Spleen (tissue), 11 donors: ENCODE data around the gene ATL1. TPM values are rescaled to one million over a fixed set of nuclear protein-coding genes. Genes with fewer than 3 reads are reported as not detected.

Source experiments
- DNase-seq: peaks from one replicate; pipeline ENCODE4 v3.0.0-alpha.2; 2020
- H3K27ac ChIP-seq, 8 donors: fragments of 200-600 bp; sonication (generic) in 7 of 8; 1 replicate in 4 of 8; 2 replicates in 4 of 8; pipeline versions ENCODE4 v1.5.0 to v1.8.0; 2016 to 2021; ENCODE audit warnings: inconsistent platforms in 4 of 8, mild to moderate bottlenecking in 4 of 8, moderate library complexity in 1 of 8
- H3K27me3 ChIP-seq, 7 donors: fragments of 200-600 bp; sonication (generic) in 6 of 7; replicated peaks in 1 of 7; 1 replicate in 4 of 7; 2 replicates in 3 of 7; pipeline versions ENCODE4 v1.5.0 to v1.8.0; 2016 to 2021; ENCODE audit warnings: inconsistent platforms in 3 of 7, mild to moderate bottlenecking in 1 of 7
- H3K36me3 ChIP-seq, 6 donors: fragments of 200-600 bp; sonication (generic) in 5 of 6; 1 replicate in 4 of 6; 2 replicates in 2 of 6; pipeline versions ENCODE4 v1.5.0 to v1.8.0; 2016 to 2021; ENCODE audit warnings: inconsistent platforms in 2 of 6
- H3K4me1 ChIP-seq, 6 donors: fragments of 200-600 bp; sonication (generic) in 5 of 6; 1 replicate in 3 of 6; 2 replicates in 3 of 6; pipeline versions ENCODE4 v1.5.0 to v1.8.0; 2016 to 2021; ENCODE audit warnings: inconsistent platforms in 3 of 6
- H3K4me3 ChIP-seq, 8 donors: fragments of 200-600 bp; sonication (generic) in 7 of 8; 1 replicate in 4 of 8; 2 replicates in 4 of 8; pipeline versions ENCODE4 v1.5.0 to v1.8.0; 2016 to 2021; ENCODE audit warnings: inconsistent platforms in 4 of 8, mild to moderate bottlenecking in 4 of 8, moderate library complexity in 2 of 8
- H3K9me3 ChIP-seq, 8 donors: fragments of 200-600 bp; sonication (generic) in 7 of 8; 1 replicate in 4 of 8; 2 replicates in 4 of 8; pipeline versions ENCODE4 v1.5.0 to v1.8.0; 2016 to 2021; ENCODE audit warnings: inconsistent platforms in 4 of 8
- POLR2A ChIP-seq, 3 donors: fragments of 450-650 bp; IDR thresholded peaks; one replicate each; pipeline ENCODE4 v1.5.1; 2017; ENCODE audit warnings: antibody characterized with exemption in 3 of 3, mild to moderate bottlenecking in 1 of 3
- POLR2AphosphoS5 ChIP-seq, 3 donors: sonication (generic); formaldehyde crosslinking; IDR thresholded peaks; one replicate each; pipeline ENCODE4 v1.5.1; 2017; ENCODE audit warnings: antibody characterized with exemption in 3 of 3
- WGBS, 5 donors: extraction: QIAGEN DNeasy Blood & Tissue Kit in 3 of 5; methylation state at CpG; one replicate each; pipeline versions ENCODE4 v1.1.5 to v1.1.7; 2013 to 2018; 5-methylcytosine and 5-hydroxymethylcytosine counted together
- intact Hi-C: fragments of 100-400 bp; cut with DNase I; formaldehyde crosslinking; loops from one replicate; pipeline ENCODE4 v1.15.0; 2023; ENCODE audit warnings: low total_unique reads
- polyA plus RNA-seq, 3 donors: library from polyadenylated mRNA; stranded (reverse); fragments of 200-250 nt; gene quantifications; one replicate each; pipeline ENCODE4 v1.2.1, GENCODE V29; 2013
- total RNA-seq, 7 donors: library from RNA; depleted of rRNA in 3 of 7; stranded (reverse); fragments of >200 nt in 3 of 7; fragmentation: NEBNext Ultra II Directional in 4 of 7; extraction: Animal tissue kit (Norgen Biotek cat#: 25700) in 4 of 7; gene quantifications; one replicate each; pipeline versions ENCODE4 v1.1.0 to v1.2.1, GENCODE V29; 2016 to 2021
- TF ChIP-seq, protein P1 (sequence below), 11 experiments: fragments of 200-600 bp in 7 of 11; fragments of 450-650 bp in 4 of 11; sonication (generic) in 4 of 11; IDR thresholded peaks in 8 of 11; conservative IDR thresholded peaks in 3 of 11; 1 replicate in 7 of 11; 2 replicates in 4 of 11; pipeline versions ENCODE4 v1.4.0 to v1.8.0; 2016 to 2021; ENCODE audit warnings: antibody characterized with exemption in 11 of 11, inconsistent platforms in 4 of 11, mild to moderate bottlenecking in 1 of 11
- donor health status: healthy with polysubstance abuse.
- donor health status: DM: no; HTN: no; CAD: no; lungs with moderate emphysema.
- donor health status: DM: no; HTN: no; CAD: no.
- donor health status: Bipolar disorder and iron deficiency.
- donor health status: healthy.
- donor health status: DM: no; HTN: no; CAD: no.
- donor health status: DM: yes; HTN: yes; CAD: no.

The ATL1 gene
- total and polyA plus RNA-seq, 10 donors: 0.91 to 3.2 (median 1.5) TPM

DNA sequence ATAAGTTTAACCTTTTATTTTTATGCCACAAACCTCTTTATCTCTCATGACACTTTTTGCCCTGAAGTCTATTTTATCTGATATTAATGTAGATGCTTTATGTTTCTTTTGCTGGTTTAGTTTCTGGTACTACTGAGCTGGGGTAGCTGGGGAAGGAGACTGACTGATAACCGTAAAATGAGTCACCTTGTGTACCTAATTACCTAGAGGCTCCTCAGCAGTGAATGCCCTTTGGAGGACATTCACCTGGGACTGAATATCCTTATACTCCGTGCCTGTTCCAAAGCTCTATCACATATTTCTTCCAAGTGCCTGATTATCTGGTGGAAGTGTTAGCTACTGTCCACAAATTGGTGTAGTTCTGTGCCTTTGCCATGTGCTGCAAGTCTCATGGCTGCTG lies 13.9 kb downstream of the ATL1 start:
- no peak for TF ChIP-seq POLR2AphosphoS5 (IDR thresholded peaks at IDR 0.05)
- TF ChIP-seq, protein P1, sequence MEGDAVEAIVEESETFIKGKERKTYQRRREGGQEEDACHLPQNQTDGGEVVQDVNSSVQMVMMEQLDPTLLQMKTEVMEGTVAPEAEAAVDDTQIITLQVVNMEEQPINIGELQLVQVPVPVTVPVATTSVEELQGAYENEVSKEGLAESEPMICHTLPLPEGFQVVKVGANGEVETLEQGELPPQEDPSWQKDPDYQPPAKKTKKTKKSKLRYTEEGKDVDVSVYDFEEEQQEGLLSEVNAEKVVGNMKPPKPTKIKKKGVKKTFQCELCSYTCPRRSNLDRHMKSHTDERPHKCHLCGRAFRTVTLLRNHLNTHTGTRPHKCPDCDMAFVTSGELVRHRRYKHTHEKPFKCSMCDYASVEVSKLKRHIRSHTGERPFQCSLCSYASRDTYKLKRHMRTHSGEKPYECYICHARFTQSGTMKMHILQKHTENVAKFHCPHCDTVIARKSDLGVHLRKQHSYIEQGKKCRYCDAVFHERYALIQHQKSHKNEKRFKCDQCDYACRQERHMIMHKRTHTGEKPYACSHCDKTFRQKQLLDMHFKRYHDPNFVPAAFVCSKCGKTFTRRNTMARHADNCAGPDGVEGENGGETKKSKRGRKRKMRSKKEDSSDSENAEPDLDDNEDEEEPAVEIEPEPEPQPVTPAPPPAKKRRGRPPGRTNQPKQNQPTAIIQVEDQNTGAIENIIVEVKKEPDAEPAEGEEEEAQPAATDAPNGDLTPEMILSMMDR (IDR thresholded peaks at IDR 0.05 in 8 of 11, conservative IDR thresholded peaks at IDR 0.05 in 3 of 11): no peak
- no peak for TF ChIP-seq POLR2A (IDR thresholded peaks at IDR 0.05)
- Histone ChIP-seq H3K27ac (no peak overlapping the region), H3K4me3 (no peak overlapping the region), H3K4me1 (no peaks in the 10 kb centered on the region), H3K36me3 (no peaks in the 10 kb centered on the region), H3K9me3 (peaks cover 5 to 43% (median 38%) of the 10 kb centered on the region in 8 donors), H3K27me3 (no peaks in the 10 kb centered on the region)
- 87 to 92% (median 91%) methylated on average over 2 of the region's 2 CpGs for WGBS, 5 donors
- no peak for DNase-seq
- intact Hi-C loops: no loop called here

DNA sequence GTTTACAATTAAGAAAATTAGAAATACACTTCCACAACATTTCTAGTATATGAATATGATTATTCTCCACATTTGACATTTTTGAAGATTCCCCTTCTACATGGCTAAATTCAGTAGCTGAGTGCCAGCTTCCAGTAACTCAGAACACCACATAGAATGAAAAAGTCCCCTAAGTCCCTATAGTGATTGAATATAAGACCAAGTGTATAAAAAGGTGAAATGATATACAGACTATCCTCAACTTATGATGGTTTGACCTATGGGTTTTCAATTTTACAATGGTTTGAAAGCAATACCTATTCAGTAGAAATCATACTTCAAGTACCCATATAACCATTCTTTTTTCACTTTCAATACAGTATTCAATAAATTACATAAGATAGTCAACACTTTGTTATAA lies 15.8 kb downstream of the ATL1 start:
- Histone ChIP-seq H3K27ac (no peak overlapping the region), H3K9me3 (peaks cover 0 to 24% (median 19%) of the 10 kb centered on the region in 8 donors), H3K4me1 (no peaks in the 10 kb centered on the region), H3K27me3 (no peaks in the 10 kb centered on the region), H3K4me3 (no peak overlapping the region), H3K36me3 (no peaks in the 10 kb centered on the region)
- intact Hi-C loops: no loop called here
- no peak for DNase-seq
- TF ChIP-seq POLR2A (IDR thresholded peaks at IDR 0.05) (no peak), POLR2AphosphoS5 (IDR thresholded peaks at IDR 0.05) (no peak)
- TF ChIP-seq, protein P1 (IDR thresholded peaks at IDR 0.05 in 8 of 11, conservative IDR thresholded peaks at IDR 0.05 in 3 of 11): no peak

DNA sequence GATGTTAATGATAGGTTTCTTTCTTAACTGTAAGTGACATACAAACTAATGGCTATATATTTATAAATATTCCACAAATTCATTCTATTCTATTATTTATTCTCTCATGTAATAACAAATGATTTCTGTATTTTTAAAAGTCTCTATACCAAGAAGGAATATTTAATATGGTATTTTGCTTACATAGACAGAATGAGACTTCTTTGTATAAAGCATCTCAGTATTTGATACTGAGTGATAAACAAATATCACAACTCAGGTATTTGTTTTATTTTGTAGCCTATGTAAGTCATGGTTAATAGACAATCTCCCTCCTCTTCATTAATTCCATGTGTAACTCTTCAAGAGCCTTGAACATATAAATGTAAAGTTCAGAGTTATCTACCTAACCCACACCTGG lies 18.0 kb downstream of the ATL1 start:
- Histone ChIP-seq H3K9me3 (peaks cover 0 to 2% (median 0%) of the 10 kb centered on the region in 8 donors), H3K27me3 (no peaks in the 10 kb centered on the region), H3K27ac (no peak overlapping the region), H3K4me3 (no peak overlapping the region), H3K36me3 (no peaks in the 10 kb centered on the region), H3K4me1 (no peaks in the 10 kb centered on the region)
- no peak for DNase-seq
- TF ChIP-seq, protein P1 (IDR thresholded peaks at IDR 0.05 in 8 of 11, conservative IDR thresholded peaks at IDR 0.05 in 3 of 11): no peak
- TF ChIP-seq POLR2A (IDR thresholded peaks at IDR 0.05) (no peak), POLR2AphosphoS5 (IDR thresholded peaks at IDR 0.05) (no peak)
- intact Hi-C loops: no loop called here

DNA sequence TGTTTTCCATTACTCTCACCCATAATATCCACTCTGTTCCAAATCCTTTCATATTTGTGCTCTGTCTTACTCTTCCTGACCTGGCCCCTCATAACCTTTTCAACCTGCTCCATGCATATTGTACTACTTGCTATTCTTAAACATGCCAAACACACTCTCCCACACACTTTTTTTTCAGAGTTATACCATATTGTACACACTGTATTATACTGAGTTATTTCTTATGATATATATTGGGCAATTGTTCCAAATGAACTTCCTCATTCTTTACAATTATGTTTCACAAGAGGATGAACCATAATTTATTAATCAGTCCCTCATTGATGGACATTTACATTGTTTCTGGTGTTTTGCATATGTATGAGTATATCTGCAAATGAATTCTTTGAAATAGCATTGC lies 18.5 kb downstream of the ATL1 start:
- Histone ChIP-seq H3K9me3 (no peaks in the 10 kb centered on the region), H3K27me3 (no peaks in the 10 kb centered on the region), H3K27ac (no peak overlapping the region), H3K4me3 (no peak overlapping the region), H3K36me3 (no peaks in the 10 kb centered on the region), H3K4me1 (no peaks in the 10 kb centered on the region)
- intact Hi-C loops: no loop called here
- no peak for DNase-seq
- TF ChIP-seq POLR2A (IDR thresholded peaks at IDR 0.05) (no peak), POLR2AphosphoS5 (IDR thresholded peaks at IDR 0.05) (no peak)
- TF ChIP-seq, protein P1 (IDR thresholded peaks at IDR 0.05 in 8 of 11, conservative IDR thresholded peaks at IDR 0.05 in 3 of 11): no peak
